IPS-18c (cell line): ENCODE data around the gene ADCY5.

Experiments
- H3K4me3 ChIP-seq: 2 replicates; pipeline ENCODE4 v1.7.0; 2013; ENCODE audit warnings: low read depth, mild to moderate bottlenecking, low read length, moderate library complexity; ENCODE audit not compliant: insufficient read depth
- H3K9me3 ChIP-seq: one replicate; pipeline ENCODE4 v1.6.1; 2013; ENCODE audit warnings: mild to moderate bottlenecking, low read length, moderate library complexity; ENCODE audit not compliant: control insufficient read depth, insufficient read depth

ADCY5 gene

DNA sequence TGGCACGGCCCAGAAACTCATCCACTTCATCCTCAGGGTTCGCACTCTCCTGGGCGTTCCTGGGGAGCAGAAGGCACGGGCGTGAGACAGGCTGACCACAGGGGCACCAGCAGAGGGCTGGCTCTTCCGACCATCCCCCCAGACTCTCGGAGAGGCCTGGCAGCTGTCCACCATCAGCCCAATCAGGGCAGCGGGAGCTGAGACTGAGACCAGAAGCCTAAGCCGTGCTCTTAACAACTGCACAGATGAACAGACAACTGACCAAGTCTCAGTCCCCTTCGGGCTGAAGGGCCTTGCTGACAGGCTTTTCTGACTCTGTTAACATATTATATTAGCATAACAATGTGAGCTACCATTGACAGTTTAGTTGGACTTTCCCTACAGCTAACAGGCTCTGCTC is 129.1 kb downstream of the ADCY5 start:
- H3K9me3 ChIP-seq, result no peaks in the 10 kb centered on the region
- H3K4me3 ChIP-seq, result peak overlapping the region; percentile 17; the same call in 1 of the 2 replicates

DNA sequence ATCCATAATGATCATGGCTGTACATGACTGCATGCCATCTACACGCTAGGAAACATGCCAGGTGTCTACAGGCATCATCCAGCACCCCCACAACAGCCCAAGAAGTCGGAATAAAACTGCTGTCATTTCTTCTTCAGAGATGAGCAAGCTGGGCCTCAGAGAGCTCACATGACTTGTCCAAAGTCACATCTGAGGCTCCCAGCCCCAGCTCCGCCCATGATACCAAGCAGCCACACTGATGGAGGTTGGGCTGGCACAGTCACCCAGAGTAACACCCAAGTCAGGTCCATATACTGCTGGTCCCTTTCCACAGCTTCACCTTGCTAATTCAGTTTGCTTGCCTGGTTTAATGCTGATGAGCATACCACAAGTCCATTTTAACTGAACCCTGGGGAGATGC is 130.5 kb downstream of the ADCY5 start:
- Histone ChIP-seq H3K4me3 (no peak overlapping the region), H3K9me3 (no peaks in the 10 kb centered on the region)

DNA sequence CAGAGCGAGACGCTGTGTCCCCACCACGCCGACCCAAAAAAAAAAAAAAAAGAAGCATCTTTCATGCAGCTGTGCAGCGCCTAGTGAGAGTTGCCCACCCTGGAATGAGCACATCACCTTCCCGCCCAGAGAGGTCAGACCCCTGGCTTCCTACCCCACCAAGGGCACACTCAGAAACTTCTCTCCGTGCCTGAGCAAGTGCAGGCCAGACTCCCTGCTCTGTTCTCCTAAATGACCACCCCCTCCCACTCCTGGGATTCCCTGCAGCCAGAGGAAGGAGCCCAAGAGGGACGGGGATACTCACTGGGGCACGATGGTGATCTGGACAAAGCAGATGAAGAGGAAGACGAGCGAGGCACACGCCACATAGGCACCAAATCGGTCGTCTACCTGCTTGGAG is 131.2 kb downstream of the ADCY5 start:
- Histone ChIP-seq H3K9me3 (no peaks in the 10 kb centered on the region), H3K4me3 (no peak overlapping the region)

DNA sequence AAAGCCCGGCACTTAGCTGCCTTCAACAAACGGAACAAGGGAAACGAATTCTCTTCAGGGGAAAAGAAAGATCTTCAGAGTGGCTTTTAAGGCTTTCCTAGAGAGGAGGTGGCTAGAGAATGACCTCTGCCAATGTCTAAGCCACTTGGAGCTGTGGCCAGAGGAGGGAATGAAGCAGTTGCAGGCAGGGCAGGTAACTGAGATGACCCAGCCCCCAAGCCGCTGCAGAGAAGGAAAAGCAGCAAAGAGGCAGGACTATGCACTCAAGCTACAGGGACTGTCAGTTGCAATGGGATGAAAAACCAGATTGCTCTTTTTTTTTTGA is 133.7 kb downstream of the ADCY5 start:
- no peaks in the 10 kb centered on the region for H3K9me3 ChIP-seq
- H3K4me3 ChIP-seq, result no peak overlapping the region

DNA sequence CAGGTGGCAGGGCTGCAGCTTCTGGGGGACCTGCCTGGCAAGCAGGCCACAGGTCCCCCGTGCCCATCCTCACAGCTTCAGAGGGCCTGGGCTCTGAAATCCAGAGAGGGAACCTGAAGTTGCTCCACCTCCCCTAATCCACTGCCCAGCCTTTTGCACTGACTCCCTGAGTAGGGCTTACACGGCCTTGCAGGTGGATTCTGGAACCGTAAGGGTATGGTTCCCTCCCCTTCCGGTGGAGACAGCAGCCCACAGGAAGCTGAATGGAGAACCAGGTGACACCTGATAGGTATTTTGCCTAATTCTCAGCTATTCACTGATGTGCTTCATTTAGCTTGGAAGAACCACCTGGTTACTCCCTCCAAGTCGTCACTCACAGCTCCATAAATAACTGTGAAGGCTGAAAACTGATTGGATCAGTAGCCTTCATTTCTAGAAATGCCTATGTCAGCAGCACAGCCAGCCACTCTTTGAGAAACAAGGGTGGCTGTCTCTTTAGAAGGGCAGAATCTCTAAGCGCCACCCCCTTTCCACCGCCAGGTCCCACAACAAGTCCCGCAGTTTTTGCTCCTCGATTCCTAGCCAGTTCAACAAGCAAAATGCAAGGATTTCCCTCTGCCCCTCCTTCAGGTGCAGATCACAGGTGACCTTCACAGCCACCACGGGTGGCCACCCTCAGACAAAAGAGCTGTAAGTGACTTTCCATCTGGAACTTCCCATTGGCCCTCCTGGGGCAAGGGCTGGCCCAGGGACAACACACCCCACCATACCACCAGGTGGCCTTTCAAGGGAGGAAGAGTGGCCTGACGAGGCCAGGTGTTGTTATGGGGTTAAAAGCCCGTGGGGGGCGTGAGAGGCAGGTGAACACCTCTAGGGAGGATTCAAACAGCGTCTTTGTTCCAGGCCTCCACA is 134.3 kb downstream of the ADCY5 start:
- H3K9me3 ChIP-seq, result no peaks in the 10 kb centered on the region
- H3K4me3 ChIP-seq, result peak overlapping the region; percentile 25; the same call in 1 of the 2 replicates

DNA sequence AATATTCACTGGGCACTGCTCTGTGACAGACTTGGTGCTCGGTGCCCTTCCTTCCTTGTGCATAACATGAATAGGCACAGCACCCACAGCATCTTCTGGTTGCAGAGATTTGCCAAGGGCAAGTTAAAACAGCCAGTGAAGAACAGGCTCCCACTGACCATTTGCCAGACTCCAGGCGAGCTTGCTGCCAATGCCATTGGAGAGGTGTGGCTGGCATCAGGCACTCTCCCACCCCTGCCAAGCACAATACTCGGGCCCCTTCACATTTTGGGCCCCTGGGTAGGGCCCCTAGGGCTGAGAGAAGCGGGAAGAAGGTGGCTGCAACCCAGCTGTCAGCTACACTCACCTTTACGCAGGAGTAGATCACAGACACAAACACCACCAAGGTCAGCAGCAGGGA is 135.0 kb downstream of the ADCY5 start:
- Histone ChIP-seq H3K4me3 (0 out of 2 replicates have a peak overlapping the region, but pooled peaks have one; percentile 25), H3K9me3 (no peaks in the 10 kb centered on the region)

DNA sequence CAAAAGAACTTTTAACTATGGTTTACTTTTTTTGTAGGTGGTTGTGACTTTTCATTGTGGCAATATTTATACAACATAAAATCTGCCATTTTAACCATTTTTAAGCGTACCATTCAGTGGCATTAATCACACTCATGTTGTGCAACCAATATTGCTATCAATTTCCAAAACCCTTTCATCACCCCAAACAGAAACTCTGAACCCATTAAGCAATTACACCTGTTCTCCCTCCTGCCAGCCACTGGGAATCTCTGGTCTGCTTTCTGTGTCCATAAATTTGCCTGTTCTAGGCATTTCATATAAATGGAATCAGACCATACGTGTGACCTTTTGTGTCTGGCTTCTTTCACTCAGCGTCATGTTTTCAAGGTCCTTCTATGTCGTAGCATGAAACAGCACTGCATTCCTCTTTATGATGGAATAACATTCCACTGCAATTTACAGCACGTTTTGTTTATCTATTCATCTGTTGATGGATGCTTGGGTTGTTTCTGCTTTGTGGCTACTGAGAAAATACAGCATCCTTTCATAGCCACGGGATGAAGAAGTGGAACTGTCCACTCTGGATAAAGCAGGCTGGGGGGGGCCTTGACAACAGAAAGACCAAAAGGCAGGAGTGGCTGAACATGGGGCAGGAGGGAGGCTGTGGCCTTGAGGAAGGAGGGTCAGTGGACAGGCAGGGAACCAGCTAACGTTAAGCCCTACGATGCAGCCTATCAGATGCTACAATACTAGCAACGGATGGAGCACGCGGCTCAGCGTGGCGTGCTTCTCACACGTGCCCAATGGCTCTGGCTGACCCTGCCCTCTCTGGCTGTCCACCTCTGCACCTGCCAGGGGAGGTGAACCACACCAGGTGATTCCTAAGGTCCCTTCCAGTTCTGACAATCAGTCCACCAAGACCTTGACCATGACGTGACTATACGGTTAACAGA is 136.3 kb downstream of the ADCY5 start:
- H3K4me3 ChIP-seq, result no peak overlapping the region
- H3K9me3 ChIP-seq, result no peaks in the 10 kb centered on the region

DNA sequence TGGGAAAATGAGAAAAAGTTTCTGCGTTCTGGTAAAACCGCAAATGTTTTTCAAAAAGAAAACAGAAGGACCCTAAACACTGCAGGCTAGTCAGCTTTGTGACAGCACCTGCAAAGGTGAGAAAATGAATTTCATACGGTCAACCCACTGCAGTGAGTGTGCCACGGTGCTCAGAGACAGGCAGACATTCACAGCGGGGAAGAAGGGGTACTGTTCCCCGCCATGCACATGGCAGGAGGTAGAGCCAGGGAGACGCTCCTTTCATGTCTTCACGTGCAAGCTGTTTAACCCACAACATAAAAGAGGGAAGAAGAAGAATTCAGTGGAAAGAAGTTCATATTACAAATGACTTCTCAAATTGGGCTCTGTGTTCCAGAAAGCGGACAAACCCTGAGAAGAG is 137.7 kb downstream of the ADCY5 start:
- Histone ChIP-seq H3K4me3 (no peak overlapping the region), H3K9me3 (no peaks in the 10 kb centered on the region)

DNA sequence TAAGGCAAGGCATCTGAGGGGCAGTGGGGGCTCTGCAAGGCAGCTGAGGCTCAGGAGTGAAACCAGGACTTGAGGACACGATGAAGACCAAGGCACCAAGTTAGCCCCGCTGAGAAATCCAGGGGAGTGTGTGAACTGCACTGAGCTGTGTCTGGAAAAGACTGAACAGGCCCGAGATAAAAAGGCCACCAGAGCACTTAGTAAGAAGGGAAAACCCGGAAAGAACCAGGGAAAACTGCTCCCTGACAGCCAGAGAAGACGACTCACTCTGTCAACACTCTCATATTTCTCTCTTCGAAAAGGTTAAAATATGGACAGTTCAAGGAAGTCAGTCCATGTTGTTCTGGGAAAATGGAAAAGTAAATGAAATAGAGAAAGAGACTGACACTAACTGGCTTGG is 138.1 kb downstream of the ADCY5 start:
- Histone ChIP-seq H3K4me3 (no peak overlapping the region), H3K9me3 (no peaks in the 10 kb centered on the region)

DNA sequence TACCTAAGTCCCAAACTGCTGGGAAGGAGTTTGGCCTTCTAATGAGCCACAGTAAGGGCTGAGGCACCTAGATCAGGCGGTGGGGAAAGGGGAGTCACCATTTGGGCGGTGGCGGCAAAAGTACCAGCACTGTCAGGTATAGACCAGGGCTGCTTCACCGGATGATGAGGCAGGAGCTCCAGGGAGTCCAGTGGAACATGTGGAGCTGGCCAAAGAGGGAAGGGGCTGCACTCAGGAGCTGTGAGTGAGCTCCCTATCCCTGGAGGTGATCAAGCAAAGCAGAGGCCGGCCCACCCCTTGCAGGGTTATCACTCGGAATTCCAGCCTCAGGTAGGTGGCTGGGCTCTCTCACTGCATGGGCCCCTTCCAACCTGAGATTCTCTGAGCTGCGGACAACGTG is 138.7 kb downstream of the ADCY5 start:
- Histone ChIP-seq H3K9me3 (no peaks in the 10 kb centered on the region), H3K4me3 (no peak overlapping the region)

DNA sequence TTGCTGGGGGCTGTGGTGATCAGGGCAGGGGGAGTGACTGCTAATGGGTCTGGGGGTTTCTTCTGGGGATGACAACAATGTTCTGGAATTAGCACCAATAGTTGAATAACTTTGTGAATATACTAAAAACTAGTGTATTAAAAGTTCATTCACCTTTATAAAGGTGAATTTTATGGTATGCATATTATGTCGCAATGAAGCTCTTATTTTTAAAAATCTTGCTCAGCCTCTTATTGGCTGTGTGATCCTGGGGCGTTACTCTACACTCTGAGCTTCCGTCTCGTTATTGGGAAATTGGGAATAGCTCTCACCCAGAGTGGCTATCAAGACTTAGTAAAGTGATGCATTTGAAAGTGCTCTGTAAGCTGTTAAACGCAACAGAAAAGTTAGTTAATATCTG is 141.8 kb downstream of the ADCY5 start:
- Histone ChIP-seq H3K4me3 (no peak overlapping the region), H3K9me3 (no peaks in the 10 kb centered on the region)

DNA sequence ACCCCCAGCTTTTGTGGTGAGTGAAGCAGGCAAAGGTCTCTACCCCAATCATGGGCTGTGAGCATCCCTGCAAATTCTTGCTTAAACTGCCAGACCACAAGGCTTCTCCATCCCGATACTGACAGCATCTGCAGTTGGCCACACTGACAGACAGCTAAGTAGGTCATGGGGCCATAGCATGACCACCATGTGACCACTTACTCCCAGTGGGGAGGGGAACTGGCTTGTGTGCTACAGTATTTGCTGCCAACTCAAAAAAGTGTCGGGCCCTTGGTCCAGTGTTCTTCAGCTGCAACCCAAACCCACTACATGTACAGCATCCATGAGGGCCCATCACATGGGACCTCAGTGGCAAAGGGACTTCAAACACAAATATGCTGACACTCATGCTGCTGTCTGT is 143.7 kb downstream of the ADCY5 start:
- H3K4me3 ChIP-seq, result no peak overlapping the region
- H3K9me3 ChIP-seq, result no peaks in the 10 kb centered on the region

DNA sequence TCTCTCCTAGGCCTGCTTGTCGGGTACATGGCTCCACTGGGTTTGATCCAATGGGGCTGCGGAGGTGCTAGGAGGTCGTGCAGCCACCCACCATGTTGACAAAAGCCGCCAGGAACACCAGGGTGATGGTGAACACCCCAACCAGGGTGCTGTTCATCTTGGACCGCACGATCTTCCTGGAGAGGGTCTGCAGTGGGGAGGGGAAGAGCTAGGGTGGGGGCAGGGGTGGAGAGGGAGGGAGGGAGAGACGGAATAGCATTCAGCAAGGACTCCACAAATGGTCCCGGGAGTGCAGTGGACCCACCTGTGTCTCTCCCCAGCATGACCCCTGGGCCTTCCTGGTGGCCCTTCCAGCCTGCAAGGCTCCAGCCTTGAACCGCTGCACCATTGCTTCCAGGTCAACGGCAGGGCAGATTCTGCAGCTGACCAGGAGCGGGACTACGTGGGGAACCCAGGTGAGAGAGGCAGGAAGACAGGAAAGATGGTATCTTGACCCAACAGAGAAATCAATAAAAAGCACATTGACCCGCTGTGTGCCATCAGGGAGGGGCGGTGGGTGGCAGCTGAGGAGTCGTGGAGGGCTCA is 144.8 kb downstream of the ADCY5 start:
- no peak overlapping the region for H3K4me3 ChIP-seq
- H3K9me3 ChIP-seq, result no peaks in the 10 kb centered on the region

DNA sequence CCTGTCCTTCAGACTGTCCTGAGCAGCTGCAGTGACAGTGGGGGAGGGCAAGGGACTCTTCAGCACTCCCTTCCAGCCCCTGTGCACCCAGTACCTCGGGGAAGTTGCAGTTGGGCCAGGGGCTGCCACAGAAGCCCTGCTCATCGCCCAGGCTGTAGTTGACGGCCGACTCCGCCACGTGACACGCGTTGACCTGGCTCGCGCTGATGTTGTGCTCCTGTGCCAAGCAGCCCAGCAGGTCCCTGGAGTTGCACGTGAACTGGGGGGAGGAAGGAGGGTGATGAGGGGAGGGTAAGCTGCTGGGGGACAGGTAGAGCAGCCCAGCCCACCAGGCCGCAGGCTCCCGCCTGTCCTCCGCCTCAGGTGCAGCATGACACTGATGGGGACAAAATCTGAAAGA is 145.9 kb downstream of the ADCY5 start:
- no peak overlapping the region for H3K4me3 ChIP-seq
- H3K9me3 ChIP-seq, result no peaks in the 10 kb centered on the region

DNA sequence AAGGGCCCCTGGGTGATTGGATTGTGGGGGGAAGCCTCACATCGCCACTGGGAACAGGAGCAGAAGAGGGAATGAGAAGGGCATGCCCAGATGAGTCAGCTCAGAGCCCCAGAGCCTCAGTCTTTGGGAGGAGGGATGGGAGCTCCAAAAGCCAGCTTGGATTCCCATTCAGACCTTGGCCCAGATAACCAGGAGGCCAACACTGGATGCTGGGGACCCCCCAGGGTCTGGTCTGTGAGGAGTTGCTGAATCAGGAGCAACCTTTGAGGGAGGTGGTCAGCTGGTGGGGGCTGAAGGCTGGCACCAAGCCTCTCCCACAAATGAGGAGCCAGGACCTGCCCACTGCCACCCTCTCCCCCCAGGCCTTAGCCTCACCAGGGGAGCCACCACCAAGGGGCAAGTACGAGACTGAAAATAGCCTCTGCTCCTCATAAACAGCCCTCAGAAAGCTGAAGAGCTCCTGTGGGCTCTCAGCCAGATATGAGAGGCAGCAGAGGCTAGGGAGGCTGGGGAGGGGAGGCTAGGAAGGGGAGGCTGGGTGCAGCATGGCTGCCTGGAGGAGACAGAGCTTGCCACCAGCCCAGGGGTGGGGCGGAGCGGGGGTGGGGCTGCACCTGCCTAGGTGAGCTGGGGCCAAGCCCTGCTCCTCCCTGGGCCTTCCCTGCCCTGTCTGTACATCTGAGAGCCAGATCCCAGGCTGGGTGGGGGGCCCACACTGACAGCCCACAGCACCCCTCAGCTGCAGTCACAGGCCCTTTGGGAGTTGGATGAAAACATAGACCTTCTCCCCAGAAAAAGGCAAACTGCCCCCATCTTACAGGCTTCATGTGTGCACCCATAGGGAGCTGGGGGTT is 147.3 kb downstream of the ADCY5 start:
- H3K4me3 ChIP-seq, result no peak overlapping the region
- H3K9me3 ChIP-seq, result no peaks in the 10 kb centered on the region

DNA sequence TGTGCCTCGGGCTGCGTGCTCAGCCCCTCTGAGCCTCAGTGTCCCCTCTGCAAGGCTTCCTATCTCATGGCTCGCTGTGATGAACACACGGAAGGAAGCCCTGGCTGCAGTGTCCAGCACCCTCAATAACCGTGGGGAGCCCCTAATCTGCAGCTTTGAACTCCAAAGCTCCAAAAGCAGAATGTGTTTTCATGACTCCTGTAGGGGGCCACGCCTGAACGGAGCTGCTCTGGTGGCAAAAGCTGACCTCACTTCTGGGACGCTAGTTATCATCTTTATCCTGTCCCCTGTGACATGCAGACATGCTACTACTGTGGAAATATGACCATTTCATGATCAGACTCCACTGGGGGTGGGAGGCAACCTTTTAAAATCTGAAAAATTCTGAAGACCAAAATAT is 148.3 kb downstream of the ADCY5 start:
- Histone ChIP-seq H3K9me3 (no peaks in the 10 kb centered on the region), H3K4me3 (no peak overlapping the region)

DNA sequence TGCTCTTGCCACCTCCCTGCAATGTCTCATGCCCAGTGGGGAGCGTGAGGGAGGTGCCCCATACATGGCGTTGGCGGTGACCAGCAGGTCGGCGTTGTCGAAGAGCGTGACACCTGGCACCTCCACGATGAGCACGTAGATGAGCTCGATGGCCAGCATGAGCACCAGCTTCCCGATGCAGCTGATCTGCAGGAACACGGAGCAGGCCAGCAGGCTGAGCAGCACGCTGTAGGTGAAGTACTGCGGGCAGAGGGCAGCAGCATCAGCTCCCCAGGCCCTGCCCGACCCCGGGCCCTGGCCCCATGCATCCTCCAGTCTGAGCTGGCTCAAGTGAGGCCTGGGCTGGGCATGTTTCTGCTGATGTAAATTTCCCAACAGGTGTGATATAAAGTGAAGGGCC is 148.8 kb downstream of the ADCY5 start:
- Histone ChIP-seq H3K9me3 (no peaks in the 10 kb centered on the region), H3K4me3 (no peak overlapping the region)
